ENCODE results near the gene C3orf20. TPM values are rescaled to one million over a fixed set of nuclear protein-coding genes. Genes with fewer than 3 reads are reported as not detected.

The C3orf20 gene
- total and polyA plus RNA-seq, 9 of the 15 experiments (the other 6 are each of a cell fraction or from before 2014, with no cell fraction given), result 0.04 TPM; not detected in 8

DNA sequence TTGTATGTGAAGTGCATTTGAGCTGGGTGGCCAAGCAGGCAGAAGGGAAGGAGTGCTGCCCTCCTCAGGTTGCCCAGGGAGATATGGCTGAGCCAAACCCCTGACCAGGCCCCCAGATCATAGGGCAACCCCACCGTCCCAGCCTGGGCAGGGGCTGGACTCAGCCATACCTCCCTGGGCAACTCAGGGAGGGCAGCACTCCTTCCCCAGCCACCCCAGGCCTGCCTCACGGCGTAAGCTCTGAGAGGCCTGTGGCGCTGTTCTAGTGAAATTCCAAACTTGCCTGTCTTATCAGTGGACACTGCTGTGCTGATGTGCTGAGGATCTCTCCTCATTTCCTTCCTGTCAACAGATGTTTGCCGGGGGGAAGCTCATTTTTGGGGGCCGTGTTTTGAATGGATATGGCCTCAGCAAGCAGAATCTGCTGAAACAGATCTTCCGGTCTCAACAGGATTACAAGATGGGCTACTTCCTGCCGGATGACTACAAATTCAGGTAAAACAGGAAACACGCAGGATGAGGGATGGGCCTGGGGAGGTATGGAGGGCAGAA is 86.3 kb downstream of the C3orf20 start (continued):
- TF ChIP-seq ZBTB49 (CRISPR knock-in tag; IDR thresholded peaks at IDR 0.05; ENCODE audit: borderline replicate concordance) (no peak), HDAC6 (IDR thresholded peaks at IDR 0.05; ENCODE audit: low read depth, low read length) (no peak), HMGXB4 (CRISPR knock-in tag; IDR thresholded peaks at IDR 0.05) (no peak), MED1 (CRISPR knock-in tag; IDR thresholded peaks at IDR 0.05; ENCODE audit: borderline replicate concordance) (no peak), POLR2B (IDR thresholded peaks at IDR 0.05; ENCODE audit: low read depth, partially characterized antibody) (no peak), ZNF408 (CRISPR knock-in tag; IDR thresholded peaks at IDR 0.05; ENCODE audit: low read depth) (no peak), EHMT2 (IDR thresholded peaks at IDR 0.05) (peak; percentile 61; the same call in 1 of the 2 replicates), ZNF639 (CRISPR knock-in tag; conservative IDR thresholded peaks at IDR 0.05 in 1 of 2, IDR thresholded peaks at IDR 0.05 in 1 of 2) (peak in 1 of 2 experiments; percentile 37; a peak in 1 of 4 replicates), SMAD4 (CRISPR knock-in tag; conservative IDR thresholded peaks at IDR 0.05) (peak; percentile 69), POLR2G (IDR thresholded peaks at IDR 0.05; ENCODE audit: low read depth, low read length) (0 out of 2 replicates have a peak, but pooled peaks have one; percentile 20), NKRF (IDR thresholded peaks at IDR 0.05; ENCODE audit: borderline replicate concordance) (no peak), HDAC8 (tag; IDR thresholded peaks at IDR 0.05) (no peak)
